ENCODE measurements around the gene IQCB1.

IQCB1 gene

DNA sequence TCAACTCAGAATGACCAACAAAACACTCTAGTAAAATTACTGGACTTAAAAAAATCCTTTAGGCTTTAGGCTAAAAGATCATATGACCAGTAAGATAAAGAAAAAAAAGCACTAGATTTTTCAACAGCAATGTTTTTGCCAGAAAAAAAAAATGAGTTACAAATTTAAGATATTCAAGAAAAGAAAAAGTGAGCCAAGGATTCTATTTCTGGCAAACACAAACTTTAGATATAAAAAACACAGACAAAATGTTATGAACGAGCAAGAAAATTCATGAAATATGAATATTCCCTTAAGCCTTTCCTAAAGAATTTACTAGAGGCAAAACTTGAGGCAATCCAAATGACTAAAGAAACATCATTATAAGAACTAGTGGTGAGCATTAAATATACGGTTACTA, 94.0 kb downstream of the IQCB1 start:
- DNase-seq = no peak

DNA sequence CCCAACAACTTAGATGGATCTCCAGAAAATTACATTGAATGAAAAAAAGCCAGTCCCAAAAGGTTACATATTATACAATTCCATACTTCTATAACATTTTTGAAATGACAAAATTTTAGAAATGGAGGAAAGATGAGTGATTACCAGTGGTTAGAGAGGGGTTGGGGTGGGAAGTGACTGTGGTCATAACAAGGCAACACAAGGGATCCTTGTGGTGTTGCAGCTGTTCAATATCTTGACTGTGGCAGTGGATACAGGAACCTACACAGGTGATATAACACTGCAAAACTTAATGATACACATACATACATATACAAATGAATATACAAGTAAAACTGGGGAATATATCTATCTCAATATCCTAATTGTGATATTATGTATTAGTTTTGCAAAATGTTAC, 95.0 kb downstream of the IQCB1 start:
- no peak for DNase-seq

DNA sequence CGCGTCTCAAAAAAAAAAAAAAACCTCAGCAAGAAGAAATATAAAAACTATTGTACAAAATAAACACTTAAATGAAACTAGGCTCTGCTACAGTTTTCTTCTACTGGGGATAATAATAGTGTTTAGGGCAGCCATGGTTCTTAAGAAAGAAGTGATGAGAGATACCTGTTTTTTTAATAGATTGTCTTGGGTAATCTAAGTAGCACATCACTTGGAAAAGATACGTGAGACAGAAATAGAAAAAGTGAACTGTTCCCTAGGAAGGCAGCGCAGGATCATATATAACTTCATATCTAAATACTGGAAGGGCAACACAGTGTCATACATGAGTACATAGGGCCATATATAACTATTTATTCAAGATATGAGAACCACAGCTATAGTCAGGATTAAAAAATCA, 97.2 kb downstream of the IQCB1 start:
- no peak for DNase-seq

DNA sequence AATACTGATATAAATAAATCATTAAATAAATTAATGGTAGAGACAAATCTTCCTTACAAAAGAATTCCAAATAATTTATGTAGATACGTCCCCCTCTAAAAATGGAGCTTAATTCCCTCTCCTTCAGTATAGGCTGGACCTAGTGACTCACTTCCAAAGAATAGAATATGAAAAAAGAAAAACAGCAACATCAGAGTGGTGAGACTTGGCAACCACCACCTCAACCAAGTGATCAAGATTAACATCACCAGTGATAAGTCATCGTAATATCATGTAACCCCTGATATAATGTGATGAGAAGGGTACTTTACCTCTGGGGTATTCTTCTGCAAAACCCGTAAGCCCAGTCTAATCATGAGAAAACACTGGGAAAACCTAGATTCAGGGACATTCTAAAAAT, 98.7 kb downstream of the IQCB1 start:
- DNase-seq = no peak

DNA sequence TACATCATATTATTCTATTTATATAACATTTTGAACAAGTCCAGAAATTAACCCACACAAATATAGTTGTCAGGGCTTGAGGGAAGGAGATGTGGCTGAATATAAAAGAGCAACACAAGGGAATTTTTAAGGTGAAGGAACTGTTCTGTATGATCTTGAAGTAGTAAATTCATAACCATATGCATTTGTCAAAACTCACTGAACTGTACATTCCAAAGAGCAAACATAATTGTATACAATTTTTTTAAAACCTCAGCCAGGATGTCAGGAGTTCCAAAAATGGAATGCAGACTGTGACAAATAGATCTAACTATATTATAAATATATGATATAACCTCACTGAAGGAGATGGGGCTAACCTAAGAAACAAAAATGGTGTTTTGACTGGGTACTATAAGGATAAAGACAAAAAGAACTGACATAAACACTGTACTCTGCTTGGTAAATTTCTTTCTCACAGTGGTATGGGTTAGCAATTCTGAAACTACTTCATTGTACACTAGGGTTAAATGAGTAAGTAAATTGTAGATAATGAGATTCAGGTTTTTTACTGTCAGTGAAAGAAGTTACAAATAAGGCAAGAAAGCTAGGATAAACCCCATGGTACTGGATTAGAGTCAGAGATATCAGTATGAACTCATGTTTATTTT, 99.7 kb downstream of the IQCB1 start:
- no peak for DNase-seq

DNA sequence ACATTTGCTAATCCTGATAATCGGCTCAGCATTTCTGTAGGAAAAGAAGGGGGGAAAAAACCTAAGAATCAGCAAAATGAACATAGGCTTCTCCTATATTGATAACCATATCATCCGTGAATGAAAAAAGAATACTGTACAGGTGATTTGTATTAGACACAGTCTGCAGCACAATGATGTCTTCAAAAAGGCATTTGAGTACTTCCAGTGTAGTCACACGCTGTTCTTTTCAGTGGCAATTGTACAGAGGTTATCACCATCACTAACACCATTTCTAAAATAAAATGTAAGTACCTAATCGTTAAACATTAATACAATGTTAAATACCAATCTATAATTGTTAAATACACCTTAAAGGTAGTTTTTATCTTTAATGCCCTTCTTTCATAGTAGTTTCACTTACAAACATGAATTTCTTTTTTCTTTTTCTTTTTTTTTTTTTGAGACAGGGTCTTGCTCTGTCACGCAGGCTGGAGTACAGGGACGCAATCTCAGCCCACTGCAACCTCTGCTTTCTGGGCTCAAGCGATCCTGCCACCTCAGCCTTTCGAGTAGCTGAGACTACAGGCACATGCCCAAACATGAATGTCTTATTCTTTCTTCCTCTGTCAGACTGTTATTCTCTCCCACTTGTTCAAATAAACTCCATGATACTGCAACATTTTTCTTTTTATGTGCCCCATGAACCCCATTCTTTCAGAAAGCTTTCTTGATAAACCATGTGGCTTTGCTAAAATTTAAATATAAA, 103.7 kb downstream of the IQCB1 start:
- no peak for DNase-seq

DNA sequence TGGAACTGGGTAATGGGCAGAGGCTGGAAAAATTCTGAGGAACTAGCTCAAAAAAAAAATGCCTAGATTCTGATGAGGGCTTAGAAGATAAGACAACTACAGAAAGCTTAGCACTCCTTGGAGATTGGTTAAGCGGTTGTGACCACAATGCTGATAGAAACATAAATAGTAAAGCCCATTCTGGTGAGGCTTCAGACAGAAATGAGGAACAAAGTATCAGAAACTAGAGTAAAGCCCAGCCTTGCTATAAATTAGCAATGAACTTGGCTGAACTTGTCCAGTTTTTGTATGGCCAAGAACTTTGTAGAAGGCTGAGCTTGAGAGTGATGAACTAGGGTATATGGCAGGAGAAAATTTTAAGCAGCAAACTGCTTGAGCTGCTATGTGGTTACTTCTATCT, 110.7 kb downstream of the IQCB1 start:
- no peak for DNase-seq

DNA sequence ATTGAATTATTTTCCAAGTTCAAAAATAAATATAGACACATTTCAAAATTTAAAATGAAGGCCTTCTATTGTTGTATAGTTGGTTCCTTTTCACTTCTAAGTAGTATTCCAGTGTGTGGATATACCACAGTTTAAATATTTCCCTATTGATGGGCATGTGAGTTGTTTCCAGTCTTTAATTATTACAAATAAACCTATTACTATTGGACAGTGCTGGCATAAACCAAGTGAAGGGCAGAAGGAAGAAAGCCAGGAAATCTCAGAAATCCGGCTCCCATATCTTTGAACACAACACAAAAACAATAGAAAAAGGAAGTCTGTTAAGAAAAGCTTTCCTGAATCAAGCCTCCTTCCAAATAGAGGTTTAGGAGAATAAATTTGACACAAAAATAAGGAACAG, 111.4 kb downstream of the IQCB1 start:
- DNase-seq = no peak

DNA sequence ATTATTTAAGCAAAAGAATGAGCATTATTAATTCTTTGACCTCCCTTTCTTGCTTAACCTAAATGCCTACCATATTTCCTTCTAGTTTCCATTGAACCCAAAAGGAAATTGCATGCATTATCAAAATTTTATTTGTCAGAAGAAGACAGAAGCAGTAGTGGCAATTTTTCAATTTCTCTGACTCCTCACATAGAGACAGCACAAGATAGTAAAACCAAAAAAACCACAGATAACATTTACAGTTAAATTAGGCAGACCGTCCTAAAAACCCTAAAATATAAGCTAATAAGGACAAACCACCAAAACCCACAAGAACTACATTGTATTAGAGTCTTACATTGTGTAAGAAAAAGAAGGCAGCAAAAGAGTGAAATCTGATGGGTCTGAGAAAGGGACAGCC, 112.4 kb downstream of the IQCB1 start:
- no peak for DNase-seq

DNA sequence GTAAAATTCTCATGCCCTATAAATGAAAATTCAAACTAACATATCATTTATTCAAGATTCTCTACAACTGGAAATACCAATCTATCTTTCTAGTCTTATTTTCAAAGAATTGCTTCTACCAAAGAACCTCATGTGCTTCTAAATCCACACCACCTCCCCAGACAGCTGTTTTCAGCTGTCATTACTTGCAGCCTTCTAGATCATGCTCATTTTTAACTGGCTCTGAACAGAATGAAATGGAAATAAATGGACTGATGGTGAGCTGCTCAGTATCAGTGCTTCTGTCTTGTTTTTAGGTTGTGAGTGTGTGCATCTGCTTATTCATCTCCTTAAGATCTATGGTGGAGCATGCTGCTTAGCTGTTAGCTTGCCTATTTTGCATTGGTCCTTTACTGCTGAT, 114.7 kb downstream of the IQCB1 start:
- DNase-seq = no peak
